Hematopoietic multipotent progenitor cell treated with erythropoietin and hydrocortisone succinate and interleukin-3 and kit ligand, for 17 days (in vitro differentiated cells): Measurements from ENCODE around the gene ZNF574.
"Not testable (repeated sequence)": the region's sequence is repeated elsewhere in the genome, so short reads cannot be mapped to it uniquely, and the experiment has no call there.

Experiments used
- DNase-seq: peaks from one replicate; pipeline ENCODE4 v3.0.0-alpha.2; 2015; ENCODE audit warnings: low spot score

The ZNF574 gene

GRCh38 chr19:42075616-42076379 lies at the start of gene ZNF574:
Gene ZNF574 (plus strand): TSS chr19:42076166. CDS start chr19:42078607, 2,441 bp downstream.
- DNase-seq = peak; percentile 100

DNA sequence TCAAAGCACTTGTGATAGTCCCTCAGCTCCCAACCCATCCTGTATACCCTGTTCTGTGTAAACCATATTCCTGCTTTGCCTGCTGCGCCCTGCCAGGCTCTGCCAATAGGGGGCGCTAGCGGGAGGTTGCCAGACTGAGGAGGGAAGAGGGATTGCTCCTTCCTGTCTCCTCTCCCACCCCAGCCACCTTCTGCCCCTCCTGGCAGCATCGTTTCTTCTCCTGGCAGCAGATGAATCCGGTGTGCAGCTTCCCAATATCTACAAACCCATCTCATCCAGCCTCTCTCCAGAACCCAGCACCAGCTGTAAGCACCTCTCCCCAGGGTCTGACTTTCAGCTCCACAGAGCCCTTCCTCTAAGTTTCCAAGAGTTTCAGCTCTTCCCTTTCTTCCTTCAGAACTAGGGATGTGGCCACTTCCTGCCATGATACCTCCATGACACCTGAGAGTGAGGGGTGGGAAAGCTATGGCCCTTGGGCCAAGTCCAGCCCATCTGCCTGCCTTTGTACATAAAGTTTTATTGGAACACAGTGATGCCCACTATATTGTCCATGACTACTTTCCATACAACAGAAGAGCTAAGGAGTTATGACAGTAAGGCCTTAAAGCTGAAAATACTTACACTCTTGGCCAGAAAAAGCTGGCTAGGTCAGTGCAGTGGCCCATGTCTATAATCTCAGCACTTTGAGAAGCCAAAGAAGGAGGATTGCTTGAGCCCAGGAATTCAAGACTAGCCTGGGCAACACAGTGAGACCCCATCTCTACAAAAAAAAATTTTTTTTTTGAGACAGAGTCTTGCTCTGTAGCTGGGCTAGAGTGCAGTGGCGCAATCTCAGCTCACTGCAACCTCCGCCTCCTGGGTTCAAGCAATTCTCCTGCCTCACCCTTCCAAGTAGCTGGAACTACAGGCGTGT lies 47.4 kb upstream of the ZNF574 start:
- DNase-seq = peak; percentile 39

GRCh38 chr19:42030645-42031440 lies 45.1 kb upstream of the ZNF574 start:
- no peak for DNase-seq

GRCh38 chr19:42032431-42032830 lies 43.5 kb upstream of the ZNF574 start:
- DNase-seq = no peak

- no peak for DNase-seq
Observed at GRCh38 chr19:42033413-42033812, 42.6 kb upstream of the ZNF574 start.

GRCh38 chr19:42034640-42035391 lies 41.1 kb upstream of the ZNF574 start:
- peak; percentile 60 for DNase-seq

GRCh38 chr19:42037649-42038048 lies 38.3 kb upstream of the ZNF574 start:
- DNase-seq = no peak

GRCh38 chr19:42038666-42039065 lies 37.3 kb upstream of the ZNF574 start:
- DNase-seq = no peak

DNA sequence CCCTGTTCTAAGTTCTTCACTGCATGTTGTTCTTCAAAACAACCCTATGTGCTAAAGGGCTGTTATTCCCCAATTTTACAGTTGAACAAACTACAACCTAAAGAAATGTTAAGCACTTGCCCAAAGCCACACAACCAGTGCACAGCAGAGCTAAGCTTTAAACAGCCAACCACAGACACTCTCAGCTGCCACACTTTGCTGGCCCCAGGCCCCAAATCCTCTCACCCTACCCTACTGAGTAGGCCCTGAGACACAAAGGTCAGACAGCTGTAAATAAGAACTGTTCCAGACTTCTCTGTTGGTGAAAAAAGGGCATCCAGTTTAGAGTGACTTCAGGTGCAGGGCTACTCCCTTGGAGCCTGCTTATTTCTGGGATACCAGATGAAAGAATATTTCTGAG lies 35.9 kb upstream of the ZNF574 start:
- no peak for DNase-seq

DNA sequence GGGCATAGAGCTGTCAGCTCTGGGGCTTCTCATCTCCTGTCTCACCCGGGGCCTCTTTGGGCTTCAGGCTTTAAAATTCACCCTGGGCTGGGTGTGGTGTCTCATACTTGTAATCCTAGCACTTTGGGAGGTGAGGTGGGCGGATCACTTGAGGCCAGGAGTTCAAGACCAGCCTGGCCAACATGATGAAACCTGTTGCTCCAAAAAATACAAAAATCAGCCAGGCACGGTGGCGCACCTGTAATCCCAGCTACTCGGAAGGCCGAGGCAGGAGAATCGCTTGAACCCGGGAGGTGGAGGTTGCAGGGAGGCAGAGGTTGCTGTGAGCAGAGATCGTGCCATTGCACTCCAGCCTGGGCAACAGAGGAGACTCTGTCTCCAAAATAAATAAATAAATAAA lies 35.5 kb upstream of the ZNF574 start:
- DNase-seq = not testable (repeated sequence)

DNA sequence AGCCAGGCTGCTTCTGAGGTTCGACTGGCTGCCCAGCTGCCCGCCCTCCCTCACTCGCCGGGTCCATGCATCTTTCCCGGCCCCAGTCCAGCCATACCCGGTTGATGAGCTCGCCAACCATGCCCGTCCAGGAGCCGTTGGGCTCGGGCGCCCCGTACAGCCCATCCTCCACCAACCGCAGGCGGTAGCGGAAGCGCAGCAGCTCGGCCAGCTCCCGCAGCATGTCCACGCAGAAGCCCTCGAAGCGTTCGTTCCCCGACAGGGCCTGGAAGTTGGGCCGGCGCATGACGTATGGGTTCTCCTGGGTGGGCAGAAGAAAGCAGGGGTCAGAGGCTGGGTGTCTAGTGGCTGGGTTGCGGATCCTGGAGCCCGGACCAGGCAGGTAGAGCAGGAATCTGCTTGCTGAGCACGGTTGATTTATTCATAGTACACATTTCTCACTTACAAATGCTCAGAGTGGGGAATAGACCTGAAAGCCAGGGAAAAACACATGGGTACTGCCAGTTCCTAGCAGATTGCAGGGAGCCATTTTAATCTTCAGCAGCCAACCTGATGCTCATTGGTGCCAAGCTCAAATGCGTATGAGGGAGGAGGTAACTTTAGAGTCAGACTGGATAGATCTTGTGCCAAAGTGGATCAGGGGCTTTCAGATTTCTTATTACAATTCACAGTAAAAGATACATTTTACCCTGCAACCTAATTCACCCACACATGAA lies 33.4 kb upstream of the ZNF574 start:
- no peak for DNase-seq

- no peak for DNase-seq
Observed at GRCh38 chr19:42045575-42045974, 30.4 kb upstream of the ZNF574 start.

DNA sequence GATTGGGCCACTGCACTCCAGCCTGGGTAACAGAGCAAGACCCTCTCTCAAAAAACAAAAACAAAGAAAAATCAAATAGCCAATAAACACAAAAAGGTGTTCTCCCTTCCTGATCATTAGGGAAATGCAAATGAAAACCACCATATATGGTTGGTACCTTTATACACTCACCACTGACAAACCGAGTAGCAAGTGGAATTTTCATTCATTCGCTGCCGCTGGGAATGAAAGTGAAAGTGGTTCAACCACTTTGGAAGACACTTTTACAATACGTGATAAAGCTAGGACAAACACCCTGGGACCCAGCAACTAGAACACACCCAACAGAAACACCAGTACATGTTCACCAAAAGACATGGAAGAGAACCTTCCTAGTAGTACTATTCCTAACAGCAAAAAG lies 27.0 kb upstream of the ZNF574 start:
- no peak for DNase-seq

GRCh38 chr19:42051166-42052115 lies 24.5 kb upstream of the ZNF574 start:
- DNase-seq = no peak

DNA sequence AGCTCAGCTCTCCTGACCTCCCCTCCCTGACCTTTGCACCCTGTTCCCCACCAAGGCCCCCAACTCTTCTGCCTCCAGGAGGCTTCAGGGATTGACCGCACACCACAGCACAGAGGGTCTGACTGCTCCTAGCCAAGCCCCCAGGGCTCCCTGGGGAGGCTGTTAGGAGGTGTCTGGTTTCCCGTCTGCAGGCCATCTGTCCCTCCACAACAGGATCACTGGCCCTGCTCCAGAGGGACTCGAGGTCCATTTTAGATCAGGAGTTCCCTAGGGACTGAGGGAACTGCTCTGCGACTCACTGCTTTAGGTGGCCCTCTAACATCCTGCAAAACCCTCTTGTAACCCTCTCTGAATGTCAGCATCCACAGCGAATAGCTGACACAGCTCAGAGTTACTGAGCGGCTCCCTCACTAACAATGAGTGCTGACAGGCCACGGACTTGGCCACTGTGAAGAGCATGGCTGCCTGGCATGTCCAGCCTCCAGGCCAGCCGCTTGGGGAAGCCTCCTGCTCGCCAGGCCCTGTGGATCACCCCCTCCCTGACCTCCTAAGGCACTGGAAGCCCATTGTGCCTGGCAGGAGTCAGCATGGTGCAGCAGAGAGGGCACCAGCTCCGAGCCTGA lies 23.6 kb upstream of the ZNF574 start:
- no peak for DNase-seq

DNA sequence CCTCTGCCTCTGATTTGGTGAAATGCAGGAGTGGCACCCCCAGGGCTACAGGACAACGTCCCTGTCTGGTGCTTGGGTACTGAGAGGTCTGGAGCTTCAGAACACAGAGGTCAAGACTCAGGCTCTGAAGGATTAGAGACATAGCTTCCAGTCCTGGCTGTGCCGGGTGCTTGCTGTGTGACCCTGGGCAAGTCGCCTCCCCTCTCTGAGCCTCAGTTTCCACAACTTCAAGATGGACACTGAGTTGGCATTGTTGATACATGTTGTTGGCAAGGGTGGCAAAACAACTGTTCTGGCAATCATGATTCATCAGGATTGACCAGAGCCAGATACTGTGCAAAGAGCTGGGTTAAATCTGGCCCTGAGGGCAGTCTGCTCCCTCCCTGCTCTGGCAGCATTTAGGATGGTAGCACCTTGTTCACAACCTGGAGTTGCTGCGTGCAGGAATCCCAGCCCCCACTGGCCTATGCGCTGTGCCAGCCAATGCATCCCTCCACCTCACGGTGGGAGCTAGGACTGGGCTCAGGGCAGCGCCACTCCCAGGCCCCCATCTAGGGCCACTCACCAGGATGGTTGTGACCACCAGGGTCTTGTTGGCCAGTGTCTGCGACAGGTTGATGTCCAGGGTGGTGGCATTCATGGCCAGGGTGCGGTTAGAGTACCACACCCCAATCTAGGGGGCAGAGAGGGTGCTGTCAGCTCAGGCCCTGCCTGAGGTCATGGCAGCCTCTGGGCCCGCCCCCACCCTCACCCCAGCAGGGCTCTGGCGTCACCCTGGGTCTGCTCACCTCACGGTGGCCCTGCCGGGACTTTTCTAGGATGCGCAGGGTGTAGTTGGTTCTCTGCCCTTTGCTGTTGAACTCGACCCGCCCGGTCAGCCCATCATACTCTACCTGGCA lies 22.7 kb upstream of the ZNF574 start:
- DNase-seq = no peak

GRCh38 chr19:42054205-42054604 lies 21.8 kb upstream of the ZNF574 start:
- DNase-seq = no peak

- no peak for DNase-seq
Observed at GRCh38 chr19:42057846-42058245, 18.1 kb upstream of the ZNF574 start.
